KOPT-K1 (cell line): ENCODE results near the gene ITSN1.
"Not testable (repeated sequence)": the region's sequence is repeated elsewhere in the genome, so short reads cannot be mapped to it uniquely, and the experiment has no call there.

ENCODE experiments used
- H3K27ac ChIP-seq: fragments of 200-600 bp; sonication (generic); 2 replicates; pipeline ENCODE4 v1.5.1; 2016; ENCODE audit warnings: antibody characterized with exemption, mild to moderate bottlenecking, low read depth, low read length; ENCODE audit not compliant: poor library complexity, severe bottlenecking
- H3K36me3 ChIP-seq: fragments of 200-600 bp; sonication (generic); 2 replicates; pipeline ENCODE4 v1.5.1; 2017; ENCODE audit warnings: antibody characterized with exemption, mild to moderate bottlenecking, low read length, moderate library complexity; ENCODE audit not compliant: insufficient read depth
- H3K9me3 ChIP-seq: fragments of 200-600 bp; sonication (generic); 2 replicates; pipeline ENCODE4 v1.5.1; 2017; ENCODE audit warnings: antibody characterized with exemption, low read length, mild to moderate bottlenecking; ENCODE audit not compliant: insufficient read depth, poor library complexity, severe bottlenecking

Gene ITSN1

DNA sequence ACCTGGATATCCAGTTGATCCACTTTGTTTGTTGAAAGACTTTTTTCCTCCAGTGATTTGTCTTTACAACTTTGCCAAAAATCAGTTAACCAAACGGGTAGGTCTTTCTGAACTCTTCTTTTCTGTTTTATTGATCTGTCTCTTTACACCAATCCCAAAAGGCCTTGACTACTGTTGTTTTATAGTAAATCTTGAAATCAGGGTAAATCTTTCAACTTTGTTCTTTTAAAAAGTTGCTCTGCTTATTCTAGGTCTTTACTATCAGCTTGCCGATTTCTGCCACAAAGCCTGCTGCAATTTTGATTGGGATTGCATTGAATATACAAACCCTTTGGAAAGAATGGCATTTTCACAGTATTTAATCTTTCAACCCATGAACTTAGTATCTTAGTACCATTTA is 66.6 kb downstream of the ITSN1 start:
- no peak overlapping the region for H3K27ac ChIP-seq
- peaks cover 24% of the 10 kb centered on the region for H3K9me3 ChIP-seq
- H3K36me3 ChIP-seq: no peaks in the 10 kb centered on the region

DNA sequence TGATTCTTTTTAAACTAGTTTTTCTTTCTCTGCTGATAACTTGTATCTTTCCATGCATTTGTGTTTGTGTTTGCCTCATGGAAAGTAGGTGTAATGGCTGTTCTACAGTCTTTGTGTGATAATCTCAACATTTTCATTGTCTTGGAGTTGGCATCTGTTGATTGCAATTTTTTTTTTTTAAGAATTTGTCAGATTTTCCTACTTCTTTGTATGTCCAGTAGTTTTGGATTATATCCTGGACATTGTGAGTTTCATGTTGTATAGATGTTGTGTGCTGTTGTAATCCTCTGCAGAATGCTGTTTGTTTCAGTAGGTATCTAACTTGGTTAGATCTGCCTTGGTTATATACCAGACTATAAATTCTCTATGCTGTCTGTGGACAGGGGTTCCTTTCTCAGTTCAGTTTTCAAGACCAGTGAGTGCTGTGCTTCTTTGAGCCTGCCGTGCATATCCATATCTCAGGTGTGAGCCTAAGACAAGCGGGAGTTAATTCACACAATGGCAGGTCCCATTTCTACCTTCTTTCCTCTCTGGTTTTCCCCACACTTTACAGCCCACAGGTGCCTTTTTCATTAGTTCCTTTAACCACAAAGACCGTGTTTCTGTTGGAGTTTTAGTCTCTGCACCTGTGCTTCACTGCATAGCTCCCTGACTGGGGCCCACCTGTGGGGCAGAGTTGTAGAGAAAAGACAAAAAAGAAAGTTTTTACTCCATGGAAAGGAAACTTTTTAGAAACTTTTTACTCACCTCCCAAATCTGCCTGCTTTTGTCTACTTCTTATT is 69.9 kb downstream of the ITSN1 start:
- Histone ChIP-seq H3K27ac (no peak overlapping the region), H3K9me3 (peaks cover 24% of the 10 kb centered on the region), H3K36me3 (no peaks in the 10 kb centered on the region)

DNA sequence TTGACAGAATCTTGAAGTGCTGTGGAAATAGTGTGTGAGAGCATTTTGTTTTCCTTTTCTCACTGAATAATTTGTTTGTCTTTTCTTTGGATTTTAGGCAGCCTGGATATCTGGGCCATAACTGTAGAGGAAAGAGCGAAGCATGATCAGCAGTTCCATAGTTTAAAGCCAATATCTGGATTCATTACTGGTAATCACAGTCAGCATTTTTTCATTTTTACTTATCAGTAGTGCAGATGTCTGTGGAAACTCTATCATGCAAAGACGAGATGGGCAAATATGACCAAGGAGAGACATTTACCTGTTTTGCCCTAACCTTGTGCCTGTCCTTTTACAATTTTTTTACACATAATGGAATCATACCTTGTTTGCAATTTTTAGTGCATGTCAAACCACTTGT is 78.8 kb downstream of the ITSN1 start:
- Histone ChIP-seq H3K27ac (no peak overlapping the region), H3K36me3 (no peaks in the 10 kb centered on the region), H3K9me3 (no peaks in the 10 kb centered on the region)

DNA sequence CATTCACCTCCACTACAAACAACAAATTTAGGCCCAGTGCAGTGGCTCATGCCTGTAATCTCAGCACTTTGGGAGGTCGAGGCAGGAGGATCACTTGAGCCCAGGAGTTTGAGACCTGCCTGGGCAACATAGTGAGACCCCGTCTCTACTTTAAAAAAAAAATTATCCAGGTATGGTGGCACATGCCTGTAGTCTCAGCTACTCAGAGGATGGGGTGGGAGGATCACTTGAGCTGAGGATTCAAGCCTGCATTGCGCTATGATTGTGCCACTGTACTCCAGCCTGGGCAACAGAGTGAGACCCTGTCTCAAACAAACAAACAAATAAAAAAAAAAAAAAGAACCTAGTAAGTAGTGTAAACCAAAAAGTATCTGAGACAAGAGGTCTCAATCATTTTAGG is 86.8 kb downstream of the ITSN1 start:
- not testable (repeated sequence) for H3K27ac ChIP-seq, H3K36me3 ChIP-seq, H3K9me3 ChIP-seq

DNA sequence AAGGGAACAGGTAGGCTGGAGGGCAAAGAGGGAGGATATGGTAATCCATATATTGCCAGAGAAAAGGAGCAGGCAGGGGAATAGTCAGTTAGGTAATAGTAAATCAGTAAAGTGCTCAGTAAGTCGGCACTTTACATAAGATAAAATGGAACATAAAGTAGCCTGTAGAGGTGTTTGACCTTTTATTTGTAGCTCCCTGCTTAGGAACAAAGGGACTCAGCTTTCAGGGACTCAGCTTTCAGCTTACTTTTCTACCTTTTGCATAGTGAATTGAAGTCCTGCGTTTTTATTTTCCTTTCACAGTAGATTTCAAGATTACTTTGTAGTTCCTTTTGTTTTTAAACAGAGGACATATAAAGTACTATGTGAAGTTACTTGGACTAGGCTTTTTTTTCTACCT is 87.3 kb downstream of the ITSN1 start:
- no peaks in the 10 kb centered on the region for H3K9me3 ChIP-seq
- H3K36me3 ChIP-seq: no peaks in the 10 kb centered on the region
- H3K27ac ChIP-seq: no peak overlapping the region

DNA sequence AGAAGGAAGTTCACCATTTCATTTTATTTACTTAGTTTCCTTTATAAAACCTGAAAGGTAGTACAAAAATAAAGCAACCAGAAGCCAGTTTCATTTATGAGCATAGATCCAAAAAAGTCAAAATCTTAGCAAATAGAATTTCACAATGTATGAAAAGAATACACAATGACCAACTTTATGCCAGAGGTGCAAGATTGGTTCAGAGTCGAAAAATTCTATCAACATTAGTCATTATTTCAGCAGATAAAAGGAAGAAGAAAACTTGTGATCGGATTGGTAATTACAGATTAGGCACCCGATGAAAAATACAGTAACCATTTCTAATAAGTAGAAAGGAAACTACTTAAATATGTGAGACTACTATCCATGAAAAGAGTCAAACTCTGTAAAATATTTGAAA is 89.1 kb downstream of the ITSN1 start:
- no peak overlapping the region for H3K27ac ChIP-seq
- H3K36me3 ChIP-seq: no peaks in the 10 kb centered on the region
- H3K9me3 ChIP-seq: no peaks in the 10 kb centered on the region

DNA sequence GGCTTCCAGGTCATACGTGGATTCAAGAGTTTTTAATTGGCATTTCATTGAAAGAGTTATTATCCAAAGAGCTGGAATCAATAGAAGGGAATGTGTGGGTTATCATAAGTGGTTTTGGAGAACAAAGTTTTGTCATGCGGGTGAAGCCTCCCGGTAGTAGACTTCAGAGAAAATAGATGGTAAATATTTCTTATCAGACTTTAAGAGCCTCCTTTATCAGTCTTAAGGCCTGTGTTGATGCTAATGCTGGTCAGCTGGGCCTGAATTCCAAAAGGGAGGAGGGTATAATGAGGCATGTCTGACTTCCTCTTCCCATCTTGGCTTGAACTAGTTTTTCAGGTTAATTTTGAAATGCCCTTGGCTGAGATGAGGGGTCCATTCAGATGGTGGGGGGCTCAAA is 89.7 kb downstream of the ITSN1 start:
- Histone ChIP-seq H3K27ac (no peak overlapping the region), H3K36me3 (no peaks in the 10 kb centered on the region), H3K9me3 (no peaks in the 10 kb centered on the region)

DNA sequence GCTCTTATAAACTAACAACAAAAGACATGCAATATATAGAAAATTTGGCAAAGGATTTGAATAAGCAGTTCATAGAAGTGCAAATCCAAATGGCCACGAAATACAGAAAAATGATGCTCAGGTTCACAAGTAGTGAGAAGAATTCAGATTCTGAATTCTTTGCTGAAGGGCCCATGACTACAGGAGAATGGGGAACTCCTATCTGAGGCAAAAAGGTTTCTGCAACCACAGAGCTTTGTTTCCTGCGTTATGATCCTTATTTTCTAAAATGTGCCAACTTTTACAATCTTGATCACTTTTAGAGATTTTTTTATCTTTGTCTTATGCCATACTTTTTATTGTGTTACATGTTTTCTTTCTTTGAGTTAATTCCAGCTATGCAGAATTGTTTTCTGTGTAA is 91.3 kb downstream of the ITSN1 start:
- no peaks in the 10 kb centered on the region for H3K9me3 ChIP-seq
- H3K27ac ChIP-seq: no peak overlapping the region
- H3K36me3 ChIP-seq: no peaks in the 10 kb centered on the region

DNA sequence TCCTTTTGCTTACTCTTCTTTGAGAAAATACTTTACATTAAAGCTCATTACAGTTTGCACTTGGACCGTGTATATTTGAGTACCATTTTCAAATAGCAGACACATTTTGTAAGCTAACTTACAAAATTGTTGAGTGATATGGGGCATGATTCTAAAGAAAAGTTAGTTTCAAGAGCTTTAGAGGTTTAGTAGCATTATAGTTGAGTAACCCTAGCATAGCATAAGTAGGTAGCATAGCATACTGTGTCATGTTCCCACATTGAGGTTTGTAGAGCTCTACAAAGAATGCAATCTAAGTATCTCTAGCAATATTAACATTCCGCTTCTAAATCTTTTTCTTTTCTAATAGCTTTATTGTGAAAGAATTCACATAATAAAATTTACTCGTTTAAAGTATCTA is 92.0 kb downstream of the ITSN1 start:
- no peaks in the 10 kb centered on the region for H3K36me3 ChIP-seq
- H3K27ac ChIP-seq: no peak overlapping the region
- no peaks in the 10 kb centered on the region for H3K9me3 ChIP-seq

DNA sequence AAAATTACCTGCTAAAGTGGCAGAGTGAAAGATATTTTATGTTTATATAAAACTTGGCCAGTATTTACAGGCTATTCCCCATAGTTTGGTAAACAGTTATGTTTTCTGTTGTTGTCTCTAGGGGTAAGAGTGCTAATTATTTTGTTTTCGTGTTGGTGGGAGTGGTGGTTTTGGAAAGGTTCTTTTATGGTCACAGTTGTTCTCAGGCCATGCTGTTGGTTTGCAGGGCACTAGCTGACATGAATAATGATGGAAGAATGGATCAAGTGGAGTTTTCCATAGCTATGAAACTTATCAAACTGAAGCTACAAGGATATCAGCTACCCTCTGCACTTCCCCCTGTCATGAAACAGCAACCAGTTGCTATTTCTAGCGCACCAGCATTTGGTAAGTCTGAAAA is 92.5 kb downstream of the ITSN1 start:
- no peaks in the 10 kb centered on the region for H3K36me3 ChIP-seq
- H3K9me3 ChIP-seq: no peaks in the 10 kb centered on the region
- H3K27ac ChIP-seq: no peak overlapping the region

DNA sequence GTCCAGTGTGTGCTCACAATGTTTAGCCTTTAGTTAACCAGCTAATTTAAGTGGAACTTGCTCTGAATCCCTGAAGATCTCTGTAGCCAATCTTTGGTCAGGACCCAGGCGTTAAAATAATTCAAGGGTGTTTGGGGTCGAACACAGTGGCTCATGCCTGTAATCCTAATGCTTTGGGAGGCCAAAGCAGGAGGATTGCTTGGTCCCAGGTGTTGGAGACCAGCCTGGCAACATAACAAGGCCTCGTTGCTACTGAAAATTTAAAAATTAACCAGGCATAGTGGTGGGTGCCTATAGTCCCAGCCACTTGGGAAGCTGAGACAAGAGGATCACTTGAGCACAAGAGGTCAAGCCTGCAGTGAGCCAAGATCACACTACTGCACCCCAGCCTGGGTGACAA is 94.3 kb downstream of the ITSN1 start:
- Histone ChIP-seq H3K36me3 (no peaks in the 10 kb centered on the region), H3K9me3 (no peaks in the 10 kb centered on the region), H3K27ac (no peak overlapping the region)

DNA sequence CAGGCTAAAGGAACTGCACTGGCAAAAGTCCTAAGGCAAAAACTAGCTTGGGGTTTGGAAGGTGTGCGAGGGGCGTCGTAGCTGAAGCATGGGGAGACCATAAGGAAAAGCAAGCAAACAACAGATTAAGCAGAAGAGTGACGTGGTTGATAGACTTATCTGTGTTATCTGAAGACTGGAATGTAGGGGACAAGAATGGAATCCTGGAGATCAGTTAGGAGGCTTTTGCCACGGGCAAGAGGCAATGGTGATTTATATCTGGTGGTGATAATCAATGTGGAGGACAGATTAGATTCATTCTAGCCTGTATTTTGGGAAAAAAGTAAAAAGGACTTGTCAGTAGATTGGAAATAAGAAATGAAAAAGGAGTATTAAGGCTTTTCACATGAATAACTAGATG is 97.4 kb downstream of the ITSN1 start:
- Histone ChIP-seq H3K27ac (no peak overlapping the region), H3K36me3 (no peaks in the 10 kb centered on the region), H3K9me3 (no peaks in the 10 kb centered on the region)

DNA sequence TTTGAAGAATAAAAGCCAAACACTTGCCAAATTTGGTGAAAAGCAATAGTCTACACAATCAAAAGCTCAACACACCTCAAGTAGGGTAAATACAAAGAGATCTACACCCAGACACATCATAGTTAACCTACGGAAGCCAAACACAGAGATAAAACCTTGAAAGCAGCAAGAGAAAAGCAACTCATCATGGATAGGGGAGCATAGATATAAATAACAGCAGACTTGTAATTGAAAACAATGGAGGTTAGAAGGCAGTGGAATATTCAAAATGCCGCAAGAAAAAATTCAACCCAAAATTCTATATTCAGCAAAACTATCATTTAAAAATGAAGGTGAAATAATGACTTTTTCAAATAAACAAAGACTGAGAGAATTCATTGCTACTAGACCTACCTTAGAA is 105.1 kb downstream of the ITSN1 start:
- Histone ChIP-seq H3K36me3 (no peaks in the 10 kb centered on the region), H3K9me3 (peaks cover 16% of the 10 kb centered on the region)

DNA sequence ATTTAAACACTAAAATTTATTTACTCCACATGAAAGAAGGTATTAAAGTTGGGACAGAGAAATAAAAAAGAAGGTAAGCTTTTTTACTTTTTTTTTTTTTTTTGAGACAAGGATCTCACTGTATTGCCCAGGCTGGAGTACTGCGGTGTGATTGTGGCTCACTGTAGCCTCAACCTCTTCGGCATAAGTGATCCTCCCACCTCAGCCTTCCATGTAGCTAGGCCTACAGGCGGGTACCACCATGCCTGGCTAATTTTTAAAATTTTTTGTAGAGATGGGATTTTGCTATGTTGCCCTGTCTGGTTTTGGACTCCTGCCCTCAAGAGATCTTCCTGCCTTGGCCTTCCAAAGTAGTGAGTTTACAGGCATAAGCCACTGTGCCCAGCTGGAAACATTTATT is 106.6 kb downstream of the ITSN1 start:
- Histone ChIP-seq H3K9me3 (peaks cover 16% of the 10 kb centered on the region), H3K36me3 (no peaks in the 10 kb centered on the region), H3K27ac (no peak overlapping the region)

More for the DNA sequence above, 105.1 kb downstream of the ITSN1 start:
- H3K27ac ChIP-seq: no peak overlapping the region

DNA sequence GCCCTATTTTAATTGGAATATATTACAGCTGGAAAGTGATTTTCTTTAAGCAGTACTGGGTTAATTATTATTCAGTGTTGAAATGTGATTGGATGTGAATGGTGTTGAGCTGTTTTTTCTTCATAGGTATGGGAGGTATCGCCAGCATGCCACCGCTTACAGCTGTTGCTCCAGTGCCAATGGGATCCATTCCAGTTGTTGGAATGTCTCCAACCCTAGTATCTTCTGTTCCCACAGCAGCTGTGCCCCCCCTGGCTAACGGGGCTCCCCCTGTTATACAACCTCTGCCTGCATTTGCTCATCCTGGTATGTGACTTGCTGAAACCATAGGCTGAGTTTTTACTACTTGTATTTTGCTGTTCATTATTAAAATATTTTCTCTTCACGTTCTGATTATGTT is 107.7 kb downstream of the ITSN1 start:
- Histone ChIP-seq H3K27ac (no peak overlapping the region), H3K9me3 (peaks cover 16% of the 10 kb centered on the region), H3K36me3 (no peaks in the 10 kb centered on the region)

DNA sequence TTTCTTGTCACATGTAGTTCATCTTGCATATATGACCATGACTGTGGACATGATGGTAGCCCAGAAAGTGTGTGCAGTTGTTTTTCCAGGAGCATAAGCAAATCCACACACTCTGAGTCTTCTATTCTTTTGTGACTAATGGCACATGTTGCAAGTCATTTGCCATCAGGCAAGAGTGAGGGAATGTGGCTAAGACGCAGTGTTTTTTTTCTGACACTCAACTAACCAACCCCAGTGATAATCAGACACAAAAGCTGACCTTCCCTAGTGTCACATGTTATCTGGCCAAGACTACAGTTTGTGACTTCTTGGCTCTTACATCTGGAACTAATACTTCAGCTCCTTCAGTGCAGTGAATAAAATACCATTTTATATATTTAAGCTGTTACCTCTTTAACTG is 108.8 kb downstream of the ITSN1 start:
- peaks cover 15% of the 10 kb centered on the region for H3K9me3 ChIP-seq
- no peaks in the 10 kb centered on the region for H3K36me3 ChIP-seq
- no peak overlapping the region for H3K27ac ChIP-seq
